H9 (cell line): ENCODE results near the gene MTNR1B. TPM values are rescaled to one million over a fixed set of nuclear protein-coding genes. Genes with fewer than 3 reads are reported as not detected.

ENCODE experiments used
- DNase-seq: peaks from one replicate; pipeline ENCODE4 v3.0.0-alpha.2; 2017
- H2AFZ ChIP-seq: one replicate; pipeline ENCODE4 v1.6.1; 2013; ENCODE audit warnings: mild to moderate bottlenecking, low read length, control low read depth, moderate library complexity
- H2AK5ac ChIP-seq: 2 replicates; pipeline ENCODE4 v1.6.1; 2013; ENCODE audit warnings: low read length, control low read depth, mixed read lengths; ENCODE audit not compliant: insufficient read length
- H2BK120ac ChIP-seq: one replicate; pipeline ENCODE4 v1.6.1; 2013; ENCODE audit warnings: low read depth, mild to moderate bottlenecking, low read length, control low read depth, inconsistent platforms; ENCODE audit not compliant: poor library complexity, severe bottlenecking
- H2BK12ac ChIP-seq: 2 replicates; pipeline ENCODE4 v1.6.1; 2013; ENCODE audit warnings: low read length, control low read depth, mixed read lengths, low read depth; ENCODE audit not compliant: insufficient read length
- H2BK15ac ChIP-seq: 2 replicates; pipeline ENCODE4 v1.6.1; 2013; ENCODE audit warnings: low read depth, low read length, control low read depth
- H2BK20ac ChIP-seq: one replicate; pipeline ENCODE4 v1.6.1; 2013; ENCODE audit warnings: low read depth, mild to moderate bottlenecking, low read length, control low read depth, inconsistent platforms; ENCODE audit not compliant: poor library complexity, severe bottlenecking
- H2BK5ac ChIP-seq: 2 replicates; pipeline ENCODE4 v1.6.1; 2013; ENCODE audit warnings: low read length, control low read depth, mixed read lengths; ENCODE audit not compliant: insufficient read length
- H3K14ac ChIP-seq: 2 replicates; pipeline ENCODE4 v1.6.1; 2013; ENCODE audit warnings: low read length, control low read depth; ENCODE audit not compliant: insufficient read depth
- H3K18ac ChIP-seq: 2 replicates; pipeline ENCODE4 v1.6.1; 2013; ENCODE audit warnings: low read depth, mild to moderate bottlenecking, mixed read lengths, low read length, control low read depth; ENCODE audit not compliant: insufficient read length
- H3K23ac ChIP-seq: 2 replicates; pipeline ENCODE4 v1.6.1; 2013; ENCODE audit warnings: low read length, control low read depth, mixed read lengths, low read depth; ENCODE audit not compliant: insufficient read length
- H3K23me2 ChIP-seq: 2 replicates; pipeline ENCODE4 v1.6.1; 2013; ENCODE audit warnings: low read depth, mild to moderate bottlenecking, mixed read lengths, low read length, control low read depth; ENCODE audit not compliant: insufficient read length, poor library complexity, severe bottlenecking
- H3K27ac ChIP-seq: 2 replicates; pipeline ENCODE4 v1.5.1; 2013; ENCODE audit warnings: low read length, control low read depth, mixed read lengths, low read depth; ENCODE audit not compliant: insufficient read length
- H3K27me3 ChIP-seq: 2 replicates; pipeline ENCODE4 v1.6.1; 2013; ENCODE audit warnings: low read length, control low read depth, inconsistent platforms; ENCODE audit not compliant: insufficient read depth
- H3K4ac ChIP-seq: 2 replicates; pipeline ENCODE4 v1.6.1; 2013; ENCODE audit warnings: low read depth, mild to moderate bottlenecking, control low read depth, inconsistent platforms, low read length, moderate library complexity
- H3K4me1 ChIP-seq: 2 replicates; pipeline ENCODE4 v1.6.1; 2013; ENCODE audit warnings: low read length, control low read depth, inconsistent platforms; ENCODE audit not compliant: insufficient read depth
- H3K4me2 ChIP-seq: 2 replicates; pipeline ENCODE4 v1.6.1; 2013; ENCODE audit warnings: low read length, control low read depth, mixed read lengths; ENCODE audit not compliant: insufficient read length, insufficient read depth
- H3K56ac ChIP-seq: 2 replicates; pipeline ENCODE4 v1.6.1; 2013; ENCODE audit warnings: low read depth, mild to moderate bottlenecking, mixed read lengths, low read length, control low read depth; ENCODE audit not compliant: insufficient read length
- H3K79me1 ChIP-seq: 2 replicates; pipeline ENCODE4 v1.6.1; 2013; ENCODE audit warnings: low read depth, mild to moderate bottlenecking, moderate library complexity, low read length, control low read depth, inconsistent platforms; ENCODE audit not compliant: insufficient read depth, poor library complexity, severe bottlenecking
- H3K79me2 ChIP-seq: 2 replicates; pipeline ENCODE4 v1.6.1; 2013; ENCODE audit warnings: low read length, control low read depth, inconsistent platforms; ENCODE audit not compliant: insufficient read depth
- H3K9ac ChIP-seq: 2 replicates; pipeline ENCODE4 v1.6.1; 2013; ENCODE audit warnings: low read length, control low read depth, mixed read lengths; ENCODE audit not compliant: insufficient read length; ENCODE audit errors: extremely low read depth
- H3K9me3 ChIP-seq: one replicate; pipeline ENCODE4 v1.6.1; 2013; ENCODE audit warnings: low read depth, low read length, inconsistent platforms; ENCODE audit not compliant: control insufficient read depth
- H3T11ph ChIP-seq: one replicate; pipeline ENCODE4 v1.6.1; 2013; ENCODE audit warnings: mild to moderate bottlenecking, low read length, control low read depth, inconsistent platforms
- H4K20me1 ChIP-seq: one replicate; pipeline ENCODE4 v1.6.1; 2013; ENCODE audit not compliant: control insufficient read depth, insufficient read length, insufficient read depth
- H4K5ac ChIP-seq: 2 replicates; pipeline ENCODE4 v1.6.1; 2013; ENCODE audit warnings: low read depth, mild to moderate bottlenecking, mixed read lengths, low read length, control low read depth; ENCODE audit not compliant: insufficient read length
- H4K8ac ChIP-seq: replicated peaks from 2 replicates; pipeline ENCODE4 v1.6.1; 2013; ENCODE audit warnings: low read length, control low read depth, mixed read lengths, low read depth; ENCODE audit not compliant: insufficient read length
- H4K91ac ChIP-seq: 2 replicates; pipeline ENCODE4 v1.6.1; 2013; ENCODE audit warnings: low read depth, mild to moderate bottlenecking, moderate library complexity, mixed read lengths, low read length, control low read depth; ENCODE audit not compliant: insufficient read length
- H3K27ac Mint-ChIP-seq, 3 experiments: 2 replicates in 2 of 3; 3 replicates in 1 of 3; pipeline ENCODE4 v1.8.0; 2020 to 2021; ENCODE audit warnings: mixed read lengths in 3 of 3, mild to moderate bottlenecking in 1 of 3, moderate library complexity in 1 of 3
- H3K27me3 Mint-ChIP-seq: 2 replicates; pipeline ENCODE4 v1.8.0; 2021; ENCODE audit warnings: low read depth, mild to moderate bottlenecking, moderate library complexity, mixed read lengths
- H3K36me3 Mint-ChIP-seq, 3 experiments: 2 replicates in 2 of 3; 3 replicates in 1 of 3; pipeline ENCODE4 v1.8.0; 2020 to 2021; ENCODE audit warnings: low read depth in 3 of 3, mixed read lengths in 3 of 3; ENCODE audit not compliant: insufficient read depth in 1 of 3
- H3K4me1 Mint-ChIP-seq, 2 experiments: 2 replicates each; pipeline ENCODE4 v1.8.0; 2020; ENCODE audit warnings: mixed read lengths in 2 of 2
- H3K4me3 Mint-ChIP-seq, 2 experiments: 2 replicates in 1 of 2; 3 replicates in 1 of 2; pipeline ENCODE4 v1.8.0; 2020 to 2021; ENCODE audit warnings: mild to moderate bottlenecking in 2 of 2, mixed read lengths in 2 of 2, moderate library complexity in 1 of 2
- H3K9me3 Mint-ChIP-seq, 2 experiments: 2 replicates in 1 of 2; 3 replicates in 1 of 2; pipeline ENCODE4 v1.8.0; 2020; ENCODE audit warnings: mild to moderate bottlenecking in 2 of 2, mixed read lengths in 2 of 2, moderate library complexity in 1 of 2
- WGBS: extraction: QIAGEN DNeasy Blood & Tissue Kit; methylation state at CpG from one replicate; pipeline ENCODE4 v1.1.7; 2013; ENCODE audit warnings: missing lambda C conversion rate, low lambda C conversion rate, mixed read lengths; ENCODE audit not compliant: insufficient read length; ENCODE audit errors: extremely low coverage; 5-methylcytosine and 5-hydroxymethylcytosine counted together
- total RNA-seq: library from RNA; stranded (reverse); gene quantifications from 2 replicates; pipeline ENCODE4 v1.2.1, GENCODE V29; 2021
- TF ChIP-seq, protein P1 (sequence below): fragments of 200-600 bp; sonication (generic); conservative IDR thresholded peaks from 3 replicates; pipeline ENCODE4 v1.8.0; 2021; ENCODE audit warnings: antibody characterized with exemption, mild to moderate bottlenecking

The MTNR1B gene
- total RNA-seq, 1 experiment from 2014 or later, result not detected

DNA sequence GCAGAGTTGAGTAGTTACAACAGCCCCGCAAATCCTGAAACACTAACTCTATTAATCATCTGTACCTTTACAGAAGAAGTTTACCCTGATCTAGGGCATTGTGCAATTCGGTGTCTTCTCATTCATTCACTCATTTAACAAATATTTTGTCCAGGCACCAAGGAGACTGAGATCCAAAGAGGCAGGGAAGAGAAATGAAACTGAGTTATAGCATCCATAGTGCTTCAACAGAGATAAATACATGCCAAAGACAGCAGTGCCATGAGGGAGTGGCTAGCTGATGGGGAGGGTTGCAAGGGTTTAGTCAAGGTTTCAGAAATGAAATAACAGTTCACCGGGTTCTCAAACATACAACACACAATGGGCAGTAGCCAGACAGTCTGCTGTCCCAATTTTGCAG lies 40.2 kb upstream of the MTNR1B start:
- Histone ChIP-seq H3K79me1 (no peaks in the 10 kb centered on the region), H2BK5ac (no peak overlapping the region), H3K56ac (no peak overlapping the region), H2BK15ac (no peak overlapping the region), H3K4ac (no peak overlapping the region), H3K4me1 (no peaks in the 10 kb centered on the region), H3K79me2 (no peaks in the 10 kb centered on the region), H3K4me2 (no peak overlapping the region), H4K5ac (no peak overlapping the region), H3T11ph (no peak overlapping the region), H4K8ac (no peak overlapping the region), H3K27ac (no peak overlapping the region), H4K20me1 (no peaks in the 10 kb centered on the region), H2AFZ (no peak overlapping the region), H2BK120ac (no peak overlapping the region), H2BK12ac (no peak overlapping the region), H3K9me3 (no peaks in the 10 kb centered on the region), H2BK20ac (no peak overlapping the region), H3K9ac (no peak overlapping the region), H3K23me2 (no peaks in the 10 kb centered on the region), H3K18ac (no peak overlapping the region), H3K27me3 (no peaks in the 10 kb centered on the region), H4K91ac (no peak overlapping the region), H3K23ac (no peak overlapping the region), H3K14ac (no peak overlapping the region), H2AK5ac (no peak overlapping the region)
- Mint-ChIP-seq H3K9me3 (peaks cover 28 to 30% of the 10 kb centered on the region in 2 experiments), H3K4me1 (peaks cover 0 to 2% of the 10 kb centered on the region in 2 experiments; a peak in 1 of 4 replicates), H3K4me3 (no peak overlapping the region), H3K27ac (no peak overlapping the region), H3K27me3 (peaks cover 2% of the 10 kb centered on the region; the same call in 1 of the 2 replicates), H3K36me3 (peaks cover 10 to 27% (median 23%) of the 10 kb centered on the region in 3 experiments; a peak in 6 of 7 replicates)
- no CpG with 5 or more reads among the region's 3 CpGs for WGBS
- TF ChIP-seq, protein P1, sequence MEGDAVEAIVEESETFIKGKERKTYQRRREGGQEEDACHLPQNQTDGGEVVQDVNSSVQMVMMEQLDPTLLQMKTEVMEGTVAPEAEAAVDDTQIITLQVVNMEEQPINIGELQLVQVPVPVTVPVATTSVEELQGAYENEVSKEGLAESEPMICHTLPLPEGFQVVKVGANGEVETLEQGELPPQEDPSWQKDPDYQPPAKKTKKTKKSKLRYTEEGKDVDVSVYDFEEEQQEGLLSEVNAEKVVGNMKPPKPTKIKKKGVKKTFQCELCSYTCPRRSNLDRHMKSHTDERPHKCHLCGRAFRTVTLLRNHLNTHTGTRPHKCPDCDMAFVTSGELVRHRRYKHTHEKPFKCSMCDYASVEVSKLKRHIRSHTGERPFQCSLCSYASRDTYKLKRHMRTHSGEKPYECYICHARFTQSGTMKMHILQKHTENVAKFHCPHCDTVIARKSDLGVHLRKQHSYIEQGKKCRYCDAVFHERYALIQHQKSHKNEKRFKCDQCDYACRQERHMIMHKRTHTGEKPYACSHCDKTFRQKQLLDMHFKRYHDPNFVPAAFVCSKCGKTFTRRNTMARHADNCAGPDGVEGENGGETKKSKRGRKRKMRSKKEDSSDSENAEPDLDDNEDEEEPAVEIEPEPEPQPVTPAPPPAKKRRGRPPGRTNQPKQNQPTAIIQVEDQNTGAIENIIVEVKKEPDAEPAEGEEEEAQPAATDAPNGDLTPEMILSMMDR, result no peak
- DNase-seq, result no peak
